HepG2 (cell line): ENCODE measurements around the gene DGAT2. TPM values are rescaled to one million over a fixed set of nuclear protein-coding genes. Genes with fewer than 3 reads are reported as not detected.

Experiments
- AHR ChIP-seq: IDR thresholded peaks from 2 replicates; pipeline ENCODE4 v1.6.1; 2018; ENCODE audit warnings: missing genetic modification reagents, missing compliant biosample characterization
- GZF1 ChIP-seq: sonication (generic); formaldehyde crosslinking; IDR thresholded peaks from 2 replicates; pipeline ENCODE4 v1.5.1; 2020; ENCODE audit warnings: mild to moderate bottlenecking, missing genetic modification reagents
- IRX3 ChIP-seq: sonication (generic); formaldehyde crosslinking; IDR thresholded peaks from 2 replicates; pipeline ENCODE4 v1.8.1; 2023; ENCODE audit warnings: mild to moderate bottlenecking, low read depth, missing genetic modification reagents, borderline replicate concordance
- KLF16 ChIP-seq, 2 experiments: sonication (generic) in 1 of 2; formaldehyde crosslinking in 1 of 2; IDR thresholded peaks; 2 replicates each; pipeline versions ENCODE4 v1.6.1 to v1.8.0; 2016 to 2023; ENCODE audit warnings: missing genetic modification reagents in 2 of 2, missing compliant biosample characterization in 1 of 2
- MED1 ChIP-seq: sonication (generic); formaldehyde crosslinking; IDR thresholded peaks from 2 replicates; pipeline ENCODE4 v1.4.0; 2020; ENCODE audit warnings: missing genetic modification reagents
- MYC ChIP-seq: sonication (generic); formaldehyde crosslinking; IDR thresholded peaks from 2 replicates; pipeline ENCODE4 v1.9.0; 2021; ENCODE audit warnings: missing genetic modification reagents, borderline replicate concordance
- RXRA ChIP-seq: sonication (generic); formaldehyde crosslinking; IDR thresholded peaks from 2 replicates; pipeline ENCODE4 v1.5.1; 2020; ENCODE audit warnings: missing genetic modification reagents
- SP1 ChIP-seq, 2 experiments: fragments of 450-650 bp in 1 of 2; sonication (generic) in 1 of 2; formaldehyde crosslinking in 1 of 2; IDR thresholded peaks; 2 replicates each; pipeline versions ENCODE4 v1.4.0 to v1.6.1; 2016 to 2020; ENCODE audit warnings: missing genetic modification reagents in 1 of 2
- YY1 ChIP-seq: IDR thresholded peaks from 2 replicates; pipeline ENCODE4 v1.6.1; 2011; ENCODE audit warnings: low read length, low read depth, moderate library complexity, mild to moderate bottlenecking; ENCODE audit not compliant: insufficient read depth, insufficient replicate concordance
- ZNF615 ChIP-seq: sonication (generic); formaldehyde crosslinking; IDR thresholded peaks from 2 replicates; pipeline ENCODE4 v1.5.0; 2020; ENCODE audit warnings: mild to moderate bottlenecking, missing genetic modification reagents, borderline replicate concordance
- polyA plus RNA-seq, 8 experiments: library from polyadenylated mRNA; depleted of rRNA in 3 of 8; stranded (reverse) in 7 of 8; unstranded in 1 of 8; fragments of >200 nt; fragmentation: Illumina TruSeq in 4 of 8; extraction: Trizol in 4 of 8; gene quantifications; 2 replicates each; pipeline versions ENCODE4 v1.2.1 to v1.2.3, GENCODE V29; 2011 to 2016; ENCODE audit warnings: low read depth in 4 of 8, missing spikeins in 1 of 8, mixed read lengths in 1 of 8; ENCODE audit not compliant: insufficient read depth in 1 of 8
- total RNA-seq, 5 experiments: library from RNA; depleted of rRNA; stranded (reverse); fragments of >200 nt; fragmentation: Illumina TruSeq; extraction: Trizol; gene quantifications; 2 replicates each; pipeline ENCODE4 v1.2.3, GENCODE V29; 2016; ENCODE audit warnings: low read depth in 1 of 5
- TF ChIP-seq, protein P1 (sequence below): sonication (generic); formaldehyde crosslinking; IDR thresholded peaks from 2 replicates; pipeline ENCODE4 v1.4.0; 2020; ENCODE audit warnings: missing genetic modification reagents
- TF ChIP-seq, protein P2 (sequence below): sonication (generic); formaldehyde crosslinking; IDR thresholded peaks from one replicate; pipeline ENCODE4 v1.5.1; 2020; ENCODE audit warnings: mild to moderate bottlenecking, missing genetic modification reagents; ENCODE audit errors: not compliant biosample characterization
- TF ChIP-seq, protein P3 (sequence below): sonication (generic); formaldehyde crosslinking; IDR thresholded peaks from 2 replicates; pipeline ENCODE4 v1.5.0; 2020; ENCODE audit warnings: mild to moderate bottlenecking, missing genetic modification reagents

Gene DGAT2
- total and polyA plus RNA-seq, 2 of the 13 experiments (the other 11 are each of a cell fraction or from before 2014, with no cell fraction given): 39.0 to 65.6 TPM

DNA sequence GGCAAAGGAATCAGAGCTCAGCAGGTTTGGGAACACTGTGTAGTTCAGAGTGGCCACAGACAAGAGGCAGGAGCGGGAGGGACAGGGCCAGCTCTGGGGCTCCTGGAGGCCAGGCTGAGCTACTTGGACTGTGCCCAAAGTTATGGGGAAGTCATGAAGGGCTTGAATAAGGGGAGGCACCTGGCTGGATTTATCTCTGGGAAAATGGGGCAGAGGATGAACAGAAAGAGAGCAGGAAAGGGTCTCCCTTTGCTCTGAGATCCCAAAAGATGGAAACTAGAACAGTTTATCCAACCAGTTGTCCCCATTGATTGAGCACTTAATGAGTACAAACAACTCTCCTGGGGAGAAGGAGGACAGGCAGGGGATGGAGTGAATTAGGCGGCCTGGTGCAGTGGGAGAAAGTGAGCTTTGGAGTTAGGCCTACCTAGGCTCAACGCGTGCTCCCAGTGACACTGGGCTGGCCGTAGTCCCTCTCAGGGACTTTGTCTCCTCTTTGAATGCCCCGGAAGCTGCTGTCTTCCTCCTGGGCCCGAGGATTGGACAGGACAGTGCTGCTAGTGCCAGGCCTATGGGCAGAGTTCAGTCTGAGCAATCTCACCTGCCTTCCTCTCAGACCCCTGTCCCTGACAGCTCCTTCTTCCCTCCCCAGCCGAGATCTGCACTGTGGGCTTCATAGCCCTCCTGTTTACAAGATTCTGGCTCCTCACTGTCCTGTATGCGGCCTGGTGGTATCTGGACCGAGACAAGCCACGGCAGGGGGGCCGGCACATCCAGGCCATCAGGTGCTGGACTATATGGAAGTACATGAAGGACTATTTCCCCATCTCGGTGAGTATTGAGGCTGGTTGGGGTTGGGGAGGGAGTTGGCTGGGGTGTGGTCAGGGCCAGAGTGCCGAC is 49.0 kb upstream of the DGAT2 start (continued):
- TF ChIP-seq YY1 (no peak), AHR (CRISPR knock-in tag) (no peak), ZNF615 (CRISPR knock-in tag) (no peak), SP1 (IDR thresholded peaks at IDR 0.05) (no peak), SP1 (CRISPR knock-in tag; IDR thresholded peaks at IDR 0.05) (no peak), GZF1 (CRISPR knock-in tag) (no peak), MED1 (peak; percentile 79), KLF16 (CRISPR knock-in tag; IDR thresholded peaks at IDR 0.05) (peak in 1 of 2 experiments; percentile 74; a peak in 2 of 4 replicates), RXRA (CRISPR knock-in tag) (peak; percentile 62; the same call in 1 of the 2 replicates), IRX3 (CRISPR knock-in tag) (peak; percentile 69; the same call in 1 of the 2 replicates), MYC (CRISPR knock-in tag) (peak; percentile 74; the same call in 1 of the 2 replicates)
- TF ChIP-seq, protein P1, sequence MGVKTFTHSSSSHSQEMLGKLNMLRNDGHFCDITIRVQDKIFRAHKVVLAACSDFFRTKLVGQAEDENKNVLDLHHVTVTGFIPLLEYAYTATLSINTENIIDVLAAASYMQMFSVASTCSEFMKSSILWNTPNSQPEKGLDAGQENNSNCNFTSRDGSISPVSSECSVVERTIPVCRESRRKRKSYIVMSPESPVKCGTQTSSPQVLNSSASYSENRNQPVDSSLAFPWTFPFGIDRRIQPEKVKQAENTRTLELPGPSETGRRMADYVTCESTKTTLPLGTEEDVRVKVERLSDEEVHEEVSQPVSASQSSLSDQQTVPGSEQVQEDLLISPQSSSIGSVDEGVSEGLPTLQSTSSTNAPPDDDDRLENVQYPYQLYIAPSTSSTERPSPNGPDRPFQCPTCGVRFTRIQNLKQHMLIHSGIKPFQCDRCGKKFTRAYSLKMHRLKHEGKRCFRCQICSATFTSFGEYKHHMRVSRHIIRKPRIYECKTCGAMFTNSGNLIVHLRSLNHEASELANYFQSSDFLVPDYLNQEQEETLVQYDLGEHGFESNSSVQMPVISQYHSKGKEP (CRISPR knock-in tag): 0 out of 2 replicates have a peak, but pooled peaks have one; percentile 14
- TF ChIP-seq, protein P2, sequence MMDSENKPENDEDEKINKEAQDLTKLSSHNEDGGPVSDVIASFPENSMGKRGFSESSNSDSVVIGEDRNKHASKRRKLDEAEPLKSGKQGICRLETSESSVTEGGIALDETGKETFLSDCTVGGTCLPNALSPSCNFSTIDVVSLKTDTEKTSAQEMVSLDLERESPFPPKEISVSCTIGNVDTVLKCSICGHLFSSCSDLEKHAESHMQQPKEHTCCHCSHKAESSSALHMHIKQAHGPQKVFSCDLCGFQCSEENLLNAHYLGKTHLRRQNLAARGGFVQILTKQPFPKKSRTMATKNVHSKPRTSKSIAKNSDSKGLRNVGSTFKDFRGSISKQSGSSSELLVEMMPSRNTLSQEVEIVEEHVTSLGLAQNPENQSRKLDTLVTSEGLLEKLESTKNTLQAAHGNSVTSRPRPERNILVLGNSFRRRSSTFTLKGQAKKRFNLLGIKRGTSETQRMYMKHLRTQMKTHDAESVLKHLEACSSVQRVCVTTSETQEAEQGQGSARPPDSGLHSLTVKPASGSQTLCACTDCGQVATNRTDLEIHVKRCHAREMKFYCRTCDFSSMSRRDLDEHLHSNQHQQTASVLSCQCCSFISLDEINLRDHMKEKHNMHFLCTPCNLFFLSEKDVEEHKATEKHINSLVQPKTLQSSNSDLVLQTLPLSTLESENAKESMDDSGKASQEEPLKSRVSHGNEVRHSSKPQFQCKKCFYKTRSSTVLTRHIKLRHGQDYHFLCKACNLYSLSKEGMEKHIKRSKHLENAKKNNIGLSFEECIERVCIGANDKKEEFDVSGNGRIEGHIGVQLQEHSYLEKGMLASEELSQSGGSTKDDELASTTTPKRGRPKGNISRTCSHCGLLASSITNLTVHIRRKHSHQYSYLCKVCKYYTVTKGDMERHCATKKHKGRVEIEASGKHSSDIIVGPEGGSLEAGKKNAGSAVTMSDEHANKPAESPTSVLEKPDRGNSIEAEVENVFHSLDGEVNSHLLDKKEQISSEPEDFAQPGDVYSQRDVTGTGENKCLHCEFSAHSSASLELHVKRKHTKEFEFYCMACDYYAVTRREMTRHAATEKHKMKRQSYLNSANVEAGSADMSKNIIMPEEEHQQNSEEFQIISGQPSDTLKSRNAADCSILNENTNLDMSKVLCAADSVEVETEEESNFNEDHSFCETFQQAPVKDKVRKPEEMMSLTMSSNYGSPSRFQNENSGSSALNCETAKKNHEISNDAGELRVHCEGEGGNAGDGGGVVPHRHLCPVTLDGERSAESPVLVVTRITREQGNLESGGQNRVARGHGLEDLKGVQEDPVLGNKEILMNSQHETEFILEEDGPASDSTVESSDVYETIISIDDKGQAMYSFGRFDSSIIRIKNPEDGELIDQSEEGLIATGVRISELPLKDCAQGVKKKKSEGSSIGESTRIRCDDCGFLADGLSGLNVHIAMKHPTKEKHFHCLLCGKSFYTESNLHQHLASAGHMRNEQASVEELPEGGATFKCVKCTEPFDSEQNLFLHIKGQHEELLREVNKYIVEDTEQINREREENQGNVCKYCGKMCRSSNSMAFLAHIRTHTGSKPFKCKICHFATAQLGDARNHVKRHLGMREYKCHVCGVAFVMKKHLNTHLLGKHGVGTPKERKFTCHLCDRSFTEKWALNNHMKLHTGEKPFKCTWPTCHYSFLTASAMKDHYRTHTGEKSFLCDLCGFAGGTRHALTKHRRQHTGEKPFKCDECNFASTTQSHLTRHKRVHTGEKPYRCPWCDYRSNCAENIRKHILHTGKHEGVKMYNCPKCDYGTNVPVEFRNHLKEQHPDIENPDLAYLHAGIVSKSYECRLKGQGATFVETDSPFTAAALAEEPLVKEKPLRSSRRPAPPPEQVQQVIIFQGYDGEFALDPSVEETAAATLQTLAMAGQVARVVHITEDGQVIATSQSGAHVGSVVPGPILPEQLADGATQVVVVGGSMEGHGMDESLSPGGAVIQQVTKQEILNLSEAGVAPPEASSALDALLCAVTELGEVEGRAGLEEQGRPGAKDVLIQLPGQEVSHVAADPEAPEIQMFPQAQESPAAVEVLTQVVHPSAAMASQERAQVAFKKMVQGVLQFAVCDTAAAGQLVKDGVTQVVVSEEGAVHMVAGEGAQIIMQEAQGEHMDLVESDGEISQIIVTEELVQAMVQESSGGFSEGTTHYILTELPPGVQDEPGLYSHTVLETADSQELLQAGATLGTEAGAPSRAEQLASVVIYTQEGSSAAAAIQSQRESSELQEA (CRISPR knock-in tag): no peak
- TF ChIP-seq, protein P3, sequence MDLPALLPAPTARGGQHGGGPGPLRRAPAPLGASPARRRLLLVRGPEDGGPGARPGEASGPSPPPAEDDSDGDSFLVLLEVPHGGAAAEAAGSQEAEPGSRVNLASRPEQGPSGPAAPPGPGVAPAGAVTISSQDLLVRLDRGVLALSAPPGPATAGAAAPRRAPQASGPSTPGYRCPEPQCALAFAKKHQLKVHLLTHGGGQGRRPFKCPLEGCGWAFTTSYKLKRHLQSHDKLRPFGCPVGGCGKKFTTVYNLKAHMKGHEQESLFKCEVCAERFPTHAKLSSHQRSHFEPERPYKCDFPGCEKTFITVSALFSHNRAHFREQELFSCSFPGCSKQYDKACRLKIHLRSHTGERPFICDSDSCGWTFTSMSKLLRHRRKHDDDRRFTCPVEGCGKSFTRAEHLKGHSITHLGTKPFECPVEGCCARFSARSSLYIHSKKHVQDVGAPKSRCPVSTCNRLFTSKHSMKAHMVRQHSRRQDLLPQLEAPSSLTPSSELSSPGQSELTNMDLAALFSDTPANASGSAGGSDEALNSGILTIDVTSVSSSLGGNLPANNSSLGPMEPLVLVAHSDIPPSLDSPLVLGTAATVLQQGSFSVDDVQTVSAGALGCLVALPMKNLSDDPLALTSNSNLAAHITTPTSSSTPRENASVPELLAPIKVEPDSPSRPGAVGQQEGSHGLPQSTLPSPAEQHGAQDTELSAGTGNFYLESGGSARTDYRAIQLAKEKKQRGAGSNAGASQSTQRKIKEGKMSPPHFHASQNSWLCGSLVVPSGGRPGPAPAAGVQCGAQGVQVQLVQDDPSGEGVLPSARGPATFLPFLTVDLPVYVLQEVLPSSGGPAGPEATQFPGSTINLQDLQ: peak; percentile 60; the same call in 1 of the 2 replicates
